ENCODE measurements around the gene UST.
"Not testable (repeated sequence)": the region's sequence is repeated elsewhere in the genome, so short reads cannot be mapped to it uniquely, and the experiment has no call there.

Gene UST

GRCh38 chr6:148868314-148868713 lies 121.5 kb downstream of the UST start:
- no peak for DNase-seq (ENCODE audit: low spot score)

DNA sequence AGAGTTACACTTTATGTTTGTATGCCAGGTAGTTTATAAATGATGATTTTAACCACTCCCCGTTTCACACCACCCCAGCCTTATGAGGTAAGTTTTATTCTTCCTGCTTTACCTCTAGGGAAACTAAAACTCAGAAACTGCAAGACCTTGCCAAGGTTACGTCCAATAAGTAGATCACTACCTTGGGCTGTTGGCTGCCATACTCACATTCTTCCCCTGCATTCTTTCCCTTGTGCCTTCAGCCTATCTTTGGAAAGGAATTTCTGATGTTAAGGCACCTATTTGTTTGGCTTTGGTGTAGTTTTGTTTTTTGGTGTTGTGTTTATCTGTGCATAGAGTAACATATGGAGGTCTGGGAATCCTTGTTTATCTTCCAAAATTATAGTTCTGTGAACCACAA lies 122.1 kb downstream of the UST start:
- DNase-seq (ENCODE audit: low spot score) = no peak

DNA sequence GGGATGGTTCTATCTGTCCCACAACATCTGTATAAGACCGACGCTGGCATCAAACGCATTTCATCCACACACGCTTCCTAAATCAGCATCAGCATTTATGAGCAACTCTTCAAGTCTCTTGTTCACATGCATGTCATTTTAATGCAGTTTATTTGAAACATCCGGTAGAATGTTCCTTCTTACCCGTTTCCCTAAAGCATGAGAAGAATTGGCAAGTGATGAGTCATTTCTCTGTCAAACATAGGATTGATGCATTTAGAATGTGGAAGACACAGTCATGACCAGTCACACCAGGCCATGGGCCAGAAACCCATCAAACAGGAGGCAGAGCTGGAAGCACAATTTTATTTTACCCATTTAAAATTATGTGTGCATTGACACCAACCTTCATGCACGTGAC lies 122.8 kb downstream of the UST start:
- no peak for DNase-seq (ENCODE audit: low spot score)

DNA sequence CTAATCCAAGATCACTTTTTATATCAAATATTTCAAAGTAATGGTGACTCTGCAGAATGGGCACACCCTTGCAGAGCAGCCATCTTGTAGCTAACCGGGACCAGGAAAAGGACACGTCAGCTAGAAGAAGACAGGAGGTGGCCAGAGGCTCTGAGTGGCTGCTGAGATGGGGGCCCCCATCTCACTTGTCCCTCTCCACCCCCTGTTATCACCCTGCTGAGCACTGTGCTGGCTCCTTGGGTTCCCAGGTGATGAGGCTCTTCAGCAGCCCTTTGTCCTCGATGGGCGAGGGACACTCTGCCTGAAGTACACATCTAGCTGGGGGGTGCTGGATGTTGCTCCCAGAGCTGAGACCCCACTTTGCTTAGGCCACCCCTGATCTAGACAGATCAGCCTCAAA lies 126.3 kb downstream of the UST start:
- no peak for DNase-seq (ENCODE audit: low spot score)

DNA sequence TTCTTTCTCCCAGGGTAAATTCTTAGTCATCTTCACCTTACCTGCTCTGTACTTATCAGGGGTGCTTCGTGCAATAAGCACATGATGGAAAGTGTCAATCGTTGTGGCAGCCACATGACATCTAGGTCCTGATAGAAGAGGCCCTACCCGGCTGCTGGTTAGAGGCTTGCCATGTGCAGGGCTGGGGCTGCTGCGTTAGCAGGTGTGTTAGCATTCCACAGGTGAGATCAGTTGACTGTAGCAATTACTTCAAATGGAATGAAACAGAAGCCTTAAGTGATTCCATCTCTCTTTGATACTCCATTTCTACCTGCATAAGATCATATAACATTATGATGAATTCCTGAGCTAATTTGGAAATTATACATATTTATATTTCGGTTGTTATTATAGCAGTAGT lies 127.0 kb downstream of the UST start:
- DNase-seq (ENCODE audit: low spot score) = no peak

GRCh38 chr6:148874698-148875293 lies 128.0 kb downstream of the UST start:
- no peak for DNase-seq (ENCODE audit: low spot score)

- DNase-seq (ENCODE audit: low spot score) = no peak
Observed at GRCh38 chr6:148878683-148879082, 131.9 kb downstream of the UST start.

- DNase-seq (ENCODE audit: low spot score) = not testable (repeated sequence)
Observed at GRCh38 chr6:148880742-148881141, 133.9 kb downstream of the UST start.

GRCh38 chr6:148881593-148882311 lies 134.9 kb downstream of the UST start:
- DNase-seq (ENCODE audit: low spot score) = no peak

- no peak for DNase-seq (ENCODE audit: low spot score)
Observed at GRCh38 chr6:148883270-148883669, 136.4 kb downstream of the UST start.

DNA sequence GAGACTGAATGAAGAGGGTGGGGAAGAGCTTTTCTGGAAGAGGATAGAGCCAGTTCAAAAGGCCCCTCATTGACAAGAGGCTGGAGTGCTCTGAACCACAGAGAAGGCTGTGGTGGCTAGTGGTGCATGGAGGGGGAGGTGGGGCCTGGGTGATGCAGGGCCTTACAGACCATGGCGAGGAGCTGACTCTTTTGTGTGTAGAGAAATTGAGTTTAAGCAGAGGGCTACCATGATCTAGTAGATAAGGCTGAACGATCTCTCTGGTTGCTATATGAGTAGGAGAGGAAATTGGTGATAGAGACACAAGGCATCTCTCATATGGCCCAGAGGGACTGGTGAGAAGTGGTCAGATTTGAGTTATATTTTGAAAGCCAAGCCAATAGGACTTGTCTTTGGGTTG lies 137.6 kb downstream of the UST start:
- DNase-seq (ENCODE audit: low spot score) = no peak

DNA sequence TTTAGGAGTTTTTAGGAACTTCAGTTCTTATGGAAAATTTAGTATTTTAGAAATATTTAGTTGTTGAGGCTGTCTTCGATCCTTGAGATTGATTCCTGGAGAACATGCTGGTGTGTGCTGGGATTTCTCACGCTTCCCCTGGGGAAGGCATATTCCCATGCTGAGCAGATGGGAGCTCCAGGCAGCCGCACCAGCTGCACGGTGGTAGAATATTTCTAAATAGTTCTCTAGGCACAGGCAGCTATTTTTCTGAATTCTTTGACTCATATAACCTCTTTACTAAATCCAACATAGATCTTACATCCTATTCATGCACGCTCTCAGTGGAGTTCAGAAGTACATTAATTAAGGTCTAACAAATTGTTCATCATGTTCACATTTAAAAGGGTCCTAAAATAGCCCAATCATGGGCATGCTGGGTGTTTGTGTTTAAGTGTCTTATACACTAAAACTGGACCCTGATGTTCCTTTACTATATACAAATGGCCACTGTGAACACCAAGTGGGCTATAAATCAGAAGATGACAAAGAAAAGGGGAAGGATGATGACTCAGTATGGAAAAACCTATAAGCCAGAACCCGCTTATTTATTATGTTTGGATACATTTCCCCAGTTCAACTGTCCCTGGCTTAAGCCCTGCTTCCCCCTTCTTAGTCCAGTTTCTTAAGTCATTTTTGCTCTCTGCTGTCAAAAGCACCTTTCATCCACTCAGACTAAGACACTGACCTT lies 138.5 kb downstream of the UST start:
- DNase-seq (ENCODE audit: low spot score) = no peak

- DNase-seq (ENCODE audit: low spot score) = no peak
Observed at GRCh38 chr6:148885925-148886845, 139.4 kb downstream of the UST start.

GRCh38 chr6:148887181-148887580 lies 140.4 kb downstream of the UST start:
- DNase-seq (ENCODE audit: low spot score) = no peak

GRCh38 chr6:148888856-148889255 lies 142.0 kb downstream of the UST start:
- no peak for DNase-seq (ENCODE audit: low spot score)

DNA sequence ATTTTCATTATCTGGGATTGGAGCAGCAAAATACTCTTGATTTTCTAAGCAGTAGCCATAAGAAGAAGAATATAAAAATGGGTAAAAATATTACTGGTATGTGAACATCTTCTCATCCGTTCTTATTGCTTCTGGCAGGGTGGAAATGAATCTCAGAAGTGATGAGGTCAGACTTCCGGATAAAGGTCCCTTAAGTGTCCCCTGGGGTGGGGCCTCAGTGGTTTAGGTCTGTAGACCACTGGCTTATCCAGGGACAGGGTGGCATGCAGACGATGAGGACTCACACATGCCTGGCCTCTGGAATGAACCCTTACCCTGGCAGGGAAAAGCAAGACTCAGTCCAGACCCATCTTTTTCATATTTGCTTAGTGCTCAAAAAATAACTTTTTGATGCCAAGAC lies 143.3 kb downstream of the UST start:
- DNase-seq (ENCODE audit: low spot score) = no peak

GRCh38 chr6:148890652-148891404 lies 144.0 kb downstream of the UST start:
- DNase-seq (ENCODE audit: low spot score) = no peak

DNA sequence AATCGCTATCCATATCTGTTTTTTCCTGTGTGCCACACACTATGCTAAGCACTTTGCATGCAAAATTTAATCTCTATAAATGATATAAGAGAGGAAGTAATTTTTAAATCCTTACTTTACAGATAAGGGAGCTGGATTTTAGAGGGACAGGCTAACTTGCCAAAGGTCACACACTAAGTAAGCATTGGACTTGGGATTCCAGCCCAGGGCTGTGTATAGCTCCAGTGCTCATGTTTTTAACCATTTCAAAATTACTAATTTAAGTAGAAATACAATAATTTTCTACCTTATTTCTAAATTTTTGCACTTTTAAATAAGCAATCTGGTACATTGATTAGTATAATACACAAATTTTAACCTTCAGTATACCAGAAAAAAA lies 144.6 kb downstream of the UST start:
- DNase-seq (ENCODE audit: low spot score) = no peak

GRCh38 chr6:148892247-148892646 lies 145.4 kb downstream of the UST start:
- DNase-seq (ENCODE audit: low spot score) = no peak

DNA sequence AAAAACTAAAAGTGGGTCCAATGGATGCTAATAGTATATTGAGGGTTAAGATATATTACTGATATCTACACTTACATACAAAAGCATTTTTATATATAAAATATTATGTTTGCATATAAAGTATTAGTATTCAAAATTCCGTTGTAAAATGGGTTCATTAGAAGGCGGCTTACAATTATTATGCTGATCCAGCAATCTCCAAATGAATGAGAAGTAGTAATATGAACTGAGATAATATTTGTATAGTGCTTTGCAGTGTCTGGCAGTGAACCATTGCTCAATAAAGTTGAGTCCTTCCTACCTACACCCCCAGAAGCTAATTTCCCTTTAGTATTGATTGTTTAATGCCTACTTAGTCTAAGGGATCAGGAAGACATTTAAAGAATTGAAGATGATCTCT lies 146.2 kb downstream of the UST start:
- DNase-seq (ENCODE audit: low spot score) = no peak

GRCh38 chr6:148893481-148893880 lies 146.7 kb downstream of the UST start:
- DNase-seq (ENCODE audit: low spot score) = no peak
